H9 (cell line): Measurements from ENCODE around the gene TPP2. TPM values are rescaled to one million over a fixed set of nuclear protein-coding genes. Genes with fewer than 3 reads are reported as not detected.

Experiments
- DNase-seq: peaks from one replicate; pipeline ENCODE4 v3.0.0-alpha.2; 2017
- H2AFZ ChIP-seq: one replicate; pipeline ENCODE4 v1.6.1; 2013; ENCODE audit warnings: mild to moderate bottlenecking, low read length, control low read depth, moderate library complexity
- H2AK5ac ChIP-seq: 2 replicates; pipeline ENCODE4 v1.6.1; 2013; ENCODE audit warnings: low read length, control low read depth, mixed read lengths; ENCODE audit not compliant: insufficient read length
- H2BK120ac ChIP-seq: one replicate; pipeline ENCODE4 v1.6.1; 2013; ENCODE audit warnings: low read depth, mild to moderate bottlenecking, low read length, control low read depth, inconsistent platforms; ENCODE audit not compliant: poor library complexity, severe bottlenecking
- H2BK12ac ChIP-seq: 2 replicates; pipeline ENCODE4 v1.6.1; 2013; ENCODE audit warnings: low read length, control low read depth, mixed read lengths, low read depth; ENCODE audit not compliant: insufficient read length
- H2BK15ac ChIP-seq: 2 replicates; pipeline ENCODE4 v1.6.1; 2013; ENCODE audit warnings: low read depth, low read length, control low read depth
- H2BK20ac ChIP-seq: one replicate; pipeline ENCODE4 v1.6.1; 2013; ENCODE audit warnings: low read depth, mild to moderate bottlenecking, low read length, control low read depth, inconsistent platforms; ENCODE audit not compliant: poor library complexity, severe bottlenecking
- H2BK5ac ChIP-seq: 2 replicates; pipeline ENCODE4 v1.6.1; 2013; ENCODE audit warnings: low read length, control low read depth, mixed read lengths; ENCODE audit not compliant: insufficient read length
- H3K14ac ChIP-seq: 2 replicates; pipeline ENCODE4 v1.6.1; 2013; ENCODE audit warnings: low read length, control low read depth; ENCODE audit not compliant: insufficient read depth
- H3K18ac ChIP-seq: 2 replicates; pipeline ENCODE4 v1.6.1; 2013; ENCODE audit warnings: low read depth, mild to moderate bottlenecking, mixed read lengths, low read length, control low read depth; ENCODE audit not compliant: insufficient read length
- H3K23ac ChIP-seq: 2 replicates; pipeline ENCODE4 v1.6.1; 2013; ENCODE audit warnings: low read length, control low read depth, mixed read lengths, low read depth; ENCODE audit not compliant: insufficient read length
- H3K23me2 ChIP-seq: 2 replicates; pipeline ENCODE4 v1.6.1; 2013; ENCODE audit warnings: low read depth, mild to moderate bottlenecking, mixed read lengths, low read length, control low read depth; ENCODE audit not compliant: insufficient read length, poor library complexity, severe bottlenecking
- H3K27ac ChIP-seq: 2 replicates; pipeline ENCODE4 v1.5.1; 2013; ENCODE audit warnings: low read length, control low read depth, mixed read lengths, low read depth; ENCODE audit not compliant: insufficient read length
- H3K27me3 ChIP-seq: 2 replicates; pipeline ENCODE4 v1.6.1; 2013; ENCODE audit warnings: low read length, control low read depth, inconsistent platforms; ENCODE audit not compliant: insufficient read depth
- H3K4ac ChIP-seq: 2 replicates; pipeline ENCODE4 v1.6.1; 2013; ENCODE audit warnings: low read depth, mild to moderate bottlenecking, control low read depth, inconsistent platforms, low read length, moderate library complexity
- H3K4me1 ChIP-seq: 2 replicates; pipeline ENCODE4 v1.6.1; 2013; ENCODE audit warnings: low read length, control low read depth, inconsistent platforms; ENCODE audit not compliant: insufficient read depth
- H3K4me2 ChIP-seq: 2 replicates; pipeline ENCODE4 v1.6.1; 2013; ENCODE audit warnings: low read length, control low read depth, mixed read lengths; ENCODE audit not compliant: insufficient read length, insufficient read depth
- H3K56ac ChIP-seq: 2 replicates; pipeline ENCODE4 v1.6.1; 2013; ENCODE audit warnings: low read depth, mild to moderate bottlenecking, mixed read lengths, low read length, control low read depth; ENCODE audit not compliant: insufficient read length
- H3K79me1 ChIP-seq: 2 replicates; pipeline ENCODE4 v1.6.1; 2013; ENCODE audit warnings: low read depth, mild to moderate bottlenecking, moderate library complexity, low read length, control low read depth, inconsistent platforms; ENCODE audit not compliant: insufficient read depth, poor library complexity, severe bottlenecking
- H3K79me2 ChIP-seq: 2 replicates; pipeline ENCODE4 v1.6.1; 2013; ENCODE audit warnings: low read length, control low read depth, inconsistent platforms; ENCODE audit not compliant: insufficient read depth
- H3K9ac ChIP-seq: 2 replicates; pipeline ENCODE4 v1.6.1; 2013; ENCODE audit warnings: low read length, control low read depth, mixed read lengths; ENCODE audit not compliant: insufficient read length; ENCODE audit errors: extremely low read depth
- H3K9me3 ChIP-seq: one replicate; pipeline ENCODE4 v1.6.1; 2013; ENCODE audit warnings: low read depth, low read length, inconsistent platforms; ENCODE audit not compliant: control insufficient read depth
- H3T11ph ChIP-seq: one replicate; pipeline ENCODE4 v1.6.1; 2013; ENCODE audit warnings: mild to moderate bottlenecking, low read length, control low read depth, inconsistent platforms
- H4K20me1 ChIP-seq: one replicate; pipeline ENCODE4 v1.6.1; 2013; ENCODE audit not compliant: control insufficient read depth, insufficient read length, insufficient read depth
- H4K5ac ChIP-seq: 2 replicates; pipeline ENCODE4 v1.6.1; 2013; ENCODE audit warnings: low read depth, mild to moderate bottlenecking, mixed read lengths, low read length, control low read depth; ENCODE audit not compliant: insufficient read length
- H4K8ac ChIP-seq: replicated peaks from 2 replicates; pipeline ENCODE4 v1.6.1; 2013; ENCODE audit warnings: low read length, control low read depth, mixed read lengths, low read depth; ENCODE audit not compliant: insufficient read length
- H4K91ac ChIP-seq: 2 replicates; pipeline ENCODE4 v1.6.1; 2013; ENCODE audit warnings: low read depth, mild to moderate bottlenecking, moderate library complexity, mixed read lengths, low read length, control low read depth; ENCODE audit not compliant: insufficient read length
- H3K27ac Mint-ChIP-seq, 3 experiments: 2 replicates in 2 of 3; 3 replicates in 1 of 3; pipeline ENCODE4 v1.8.0; 2020 to 2021; ENCODE audit warnings: mixed read lengths in 3 of 3, mild to moderate bottlenecking in 1 of 3, moderate library complexity in 1 of 3
- H3K27me3 Mint-ChIP-seq: 2 replicates; pipeline ENCODE4 v1.8.0; 2021; ENCODE audit warnings: low read depth, mild to moderate bottlenecking, moderate library complexity, mixed read lengths
- H3K36me3 Mint-ChIP-seq, 3 experiments: 2 replicates in 2 of 3; 3 replicates in 1 of 3; pipeline ENCODE4 v1.8.0; 2020 to 2021; ENCODE audit warnings: low read depth in 3 of 3, mixed read lengths in 3 of 3; ENCODE audit not compliant: insufficient read depth in 1 of 3
- H3K4me1 Mint-ChIP-seq, 2 experiments: 2 replicates each; pipeline ENCODE4 v1.8.0; 2020; ENCODE audit warnings: mixed read lengths in 2 of 2
- H3K4me3 Mint-ChIP-seq, 2 experiments: 2 replicates in 1 of 2; 3 replicates in 1 of 2; pipeline ENCODE4 v1.8.0; 2020 to 2021; ENCODE audit warnings: mild to moderate bottlenecking in 2 of 2, mixed read lengths in 2 of 2, moderate library complexity in 1 of 2
- H3K9me3 Mint-ChIP-seq, 2 experiments: 2 replicates in 1 of 2; 3 replicates in 1 of 2; pipeline ENCODE4 v1.8.0; 2020; ENCODE audit warnings: mild to moderate bottlenecking in 2 of 2, mixed read lengths in 2 of 2, moderate library complexity in 1 of 2
- CTCF ChIP-seq: fragments of 200-600 bp; sonication (generic); conservative IDR thresholded peaks from 3 replicates; pipeline ENCODE4 v1.8.0; 2021; ENCODE audit warnings: antibody characterized with exemption, mild to moderate bottlenecking
- WGBS: extraction: QIAGEN DNeasy Blood & Tissue Kit; methylation state at CpG from one replicate; pipeline ENCODE4 v1.1.7; 2013; ENCODE audit warnings: missing lambda C conversion rate, low lambda C conversion rate, mixed read lengths; ENCODE audit not compliant: insufficient read length; ENCODE audit errors: extremely low coverage; 5-methylcytosine and 5-hydroxymethylcytosine counted together
- total RNA-seq: library from RNA; stranded (reverse); gene quantifications from 2 replicates; pipeline ENCODE4 v1.2.1, GENCODE V29; 2021

Gene TPP2
- total RNA-seq, 1 experiment from 2014 or later, result 63.5 TPM

DNA sequence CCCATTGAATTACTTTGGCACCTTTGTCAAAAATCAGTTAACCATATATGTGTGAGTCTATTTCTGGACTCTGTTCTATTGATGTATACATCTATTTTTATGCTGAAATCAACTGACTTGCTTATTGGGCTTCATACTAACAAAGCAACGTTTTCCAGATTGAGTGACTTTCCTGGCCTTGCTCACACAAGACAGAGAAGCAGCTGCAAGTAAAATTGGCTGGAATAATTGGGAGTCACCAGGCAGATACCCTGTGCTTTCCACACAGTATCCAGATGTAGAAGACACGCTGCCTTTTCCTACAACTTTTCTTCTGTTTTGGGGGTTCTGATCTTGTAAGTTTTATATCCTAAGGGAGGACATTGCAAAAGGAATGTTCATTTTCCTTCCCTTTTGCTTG, 86.9 kb downstream of the TPP2 start:
- Histone ChIP-seq H2AK5ac (no peak overlapping the region), H3K4ac (no peak overlapping the region), H3K4me1 (peaks cover 3% of the 10 kb centered on the region; the same call in 1 of the 2 replicates), H2BK20ac (no peak overlapping the region), H2BK120ac (no peak overlapping the region), H4K5ac (no peak overlapping the region), H3K9me3 (no peaks in the 10 kb centered on the region), H2BK12ac (no peak overlapping the region), H3K23ac (no peak overlapping the region), H3T11ph (no peak overlapping the region), H3K9ac (no peak overlapping the region), H3K18ac (no peak overlapping the region), H3K27me3 (no peaks in the 10 kb centered on the region), H3K56ac (no peak overlapping the region), H4K8ac (no peak overlapping the region), H4K91ac (no peak overlapping the region), H3K79me1 (no peaks in the 10 kb centered on the region), H2BK15ac (no peak overlapping the region), H3K4me2 (no peak overlapping the region), H4K20me1 (no peaks in the 10 kb centered on the region), H3K23me2 (no peaks in the 10 kb centered on the region), H3K27ac (no peak overlapping the region), H2BK5ac (no peak overlapping the region), H3K79me2 (no peaks in the 10 kb centered on the region), H3K14ac (no peak overlapping the region), H2AFZ (no peak overlapping the region)
- H3K9me3 Mint-ChIP-seq, result no peaks in the 10 kb centered on the region
- H3K27ac Mint-ChIP-seq, result no peak overlapping the region
- peaks cover 5 to 11% (median 8%) of the 10 kb centered on the region in 3 experiments; a peak in 5 of 7 replicates for H3K36me3 Mint-ChIP-seq
- no peaks in the 10 kb centered on the region for H3K27me3 Mint-ChIP-seq
- H3K4me1 Mint-ChIP-seq, result peaks cover 12 to 15% of the 10 kb centered on the region in 2 experiments
- DNase-seq, result no peak
- WGBS, result no CpG with 5 or more reads among the region's 2 CpGs
- no peak overlapping the region for H3K4me3 Mint-ChIP-seq
- TF ChIP-seq CTCF, result no peak
